Gastrocnemius medialis (tissue), 4 donors: ENCODE results near the gene COQ8A. TPM values are rescaled to one million over a fixed set of nuclear protein-coding genes. Genes with fewer than 3 reads are reported as not detected.
"Not testable (repeated sequence)": the region's sequence is repeated elsewhere in the genome, so short reads cannot be mapped to it uniquely, and the experiment has no call there.

ENCODE experiments used
- ATAC-seq, 2 donors: fragments of 150-250 bp; one replicate each; pipeline ENCODE4 v1.9.1; 2016
- DNase-seq, 2 donors: peaks; one replicate each; pipeline ENCODE4 v3.0.0-alpha.2; 2019
- H3K27ac ChIP-seq, 4 donors: fragments of 200-600 bp; sonication (generic); 1 replicate in 1 of 4; 2 replicates in 3 of 4; pipeline ENCODE4 v1.5.1; 2016 to 2018; ENCODE audit warnings: mild to moderate bottlenecking in 2 of 4, moderate library complexity in 1 of 4
- H3K27me3 ChIP-seq, 3 donors: fragments of 200-600 bp; sonication (generic) in 2 of 3; 1 replicate in 1 of 3; 2 replicates in 2 of 3; pipeline versions ENCODE4 v1.5.1 to v1.6.0; 2016 to 2019; ENCODE audit warnings: mild to moderate bottlenecking in 1 of 3, moderate library complexity in 1 of 3
- H3K36me3 ChIP-seq, 2 donors: fragments of 200-600 bp; sonication (generic) in 1 of 2; one replicate each; pipeline ENCODE4 v1.5.1; 2017 to 2018
- H3K4me1 ChIP-seq, 2 donors: fragments of 200-600 bp; sonication (generic) in 1 of 2; one replicate each; pipeline ENCODE4 v1.5.1; 2016 to 2017; ENCODE audit warnings: mild to moderate bottlenecking in 2 of 2
- H3K4me3 ChIP-seq, 4 donors: fragments of 200-600 bp; sonication (generic) in 3 of 4; 1 replicate in 1 of 4; 2 replicates in 3 of 4; pipeline ENCODE4 v1.5.1; 2016 to 2019; ENCODE audit warnings: mild to moderate bottlenecking in 2 of 4
- H3K9me3 ChIP-seq, 3 donors: fragments of 200-600 bp; sonication (generic) in 2 of 3; 1 replicate in 1 of 3; 2 replicates in 2 of 3; pipeline ENCODE4 v1.5.1; 2016 to 2019
- CTCF ChIP-seq, 5 experiments: fragments of 450-650 bp in 3 of 5; fragments of 200-600 bp in 2 of 5; sonication (generic) in 2 of 5; IDR thresholded peaks in 4 of 5; conservative IDR thresholded peaks in 1 of 5; 1 replicate in 4 of 5; 2 replicates in 1 of 5; pipeline ENCODE4 v1.5.1; 2016 to 2019; ENCODE audit warnings: antibody characterized with exemption in 5 of 5, mild to moderate bottlenecking in 3 of 5, moderate library complexity in 3 of 5
- POLR2A ChIP-seq, 2 donors: fragments of 450-650 bp; IDR thresholded peaks; one replicate each; pipeline ENCODE4 v1.6.1; 2017; ENCODE audit warnings: antibody characterized with exemption in 2 of 2, mild to moderate bottlenecking in 2 of 2, moderate library complexity in 2 of 2
- in situ Hi-C, 4 donors: fragments of 200-750 bp; cut with MboI; loops; one replicate each; pipeline versions ENCODE4 v1.15.0 to v1.8.0; 2017; ENCODE audit warnings: low sequenced_read_pairs in 4 of 4
- intact Hi-C: fragments of 100-400 bp; cut with DNase I; formaldehyde crosslinking; loops from one replicate; pipeline ENCODE4 v1.15.1; 2023; ENCODE audit warnings: low total_unique reads
- total RNA-seq, 4 donors: library from RNA; depleted of rRNA; stranded (reverse); fragments of >200 nt; gene quantifications; one replicate each; pipeline versions ENCODE4 v1.1.0 to v1.2.3, GENCODE V29; 2016

COQ8A gene
- total RNA-seq, 4 donors from 2014 or later, result 950 to 2,403 (median 1,384) TPM

GRCh38 chr1:226954777-226955176 lies 14.7 kb downstream of the COQ8A start:
- DNase-seq, result no peak
- intact Hi-C loops, result no loop called here
- TF ChIP-seq CTCF (IDR thresholded peaks at IDR 0.05 in 4 of 5, conservative IDR thresholded peaks at IDR 0.05 in 1 of 5) (no peak), POLR2A (IDR thresholded peaks at IDR 0.05) (no peak)
- no peak overlapping the region for H3K4me3 ChIP-seq
- in situ Hi-C loops, result no loop called here
- H3K4me1 ChIP-seq, result peaks cover 52 to 62% of the 10 kb centered on the region in 2 donors
- peak overlapping the region; percentile 98 to 99 (median 99) for H3K27ac ChIP-seq
- H3K36me3 ChIP-seq, result no peaks in the 10 kb centered on the region
- H3K27me3 ChIP-seq, result no peaks in the 10 kb centered on the region
- H3K9me3 ChIP-seq, result no peaks in the 10 kb centered on the region
- ATAC-seq, result no peak

- peak overlapping the region; percentile 26 to 99 (median 99) for H3K27ac ChIP-seq
- ATAC-seq, H3K4me3 ChIP-seq, in situ Hi-C loops, H3K27me3 ChIP-seq, DNase-seq, H3K9me3 ChIP-seq, H3K36me3 ChIP-seq, intact Hi-C loops: not testable (repeated sequence)
- peaks cover 43 to 51% of the 10 kb centered on the region in 2 donors for H3K4me1 ChIP-seq
Measured at GRCh38 chr1:226955857-226956256, 15.8 kb downstream of the COQ8A start.

- peak; percentile 18 to 19 for ATAC-seq
- H3K27me3 ChIP-seq, result no peaks in the 10 kb centered on the region
- H3K9me3 ChIP-seq, result no peaks in the 10 kb centered on the region
- H3K4me3 ChIP-seq, result peak overlapping the region in 2 of 4 donors; percentile 10 to 14
- H3K27ac ChIP-seq, result peak overlapping the region; percentile 99
- TF ChIP-seq CTCF (IDR thresholded peaks at IDR 0.05 in 4 of 5, conservative IDR thresholded peaks at IDR 0.05 in 1 of 5) (no peak), POLR2A (IDR thresholded peaks at IDR 0.05) (no peak)
- DNase-seq, result peak in 1 of 2 donors; percentile 33
- no peaks in the 10 kb centered on the region for H3K36me3 ChIP-seq
- intact Hi-C loops, result no loop called here
- H3K4me1 ChIP-seq, result peaks cover 41 to 47% of the 10 kb centered on the region in 2 donors
- in situ Hi-C loops, result no loop called here
Measured at GRCh38 chr1:226956942-226957713, 17.0 kb downstream of the COQ8A start.

GRCh38 chr1:226957714-226958113 lies 17.6 kb downstream of the COQ8A start:
- in situ Hi-C loops, result no loop called here
- H3K27ac ChIP-seq, result peak overlapping the region; percentile 99
- TF ChIP-seq CTCF (IDR thresholded peaks at IDR 0.05 in 4 of 5, conservative IDR thresholded peaks at IDR 0.05 in 1 of 5) (no peak), POLR2A (IDR thresholded peaks at IDR 0.05) (no peak)
- peaks cover 46% of the 10 kb centered on the region in 2 donors for H3K4me1 ChIP-seq
- no peaks in the 10 kb centered on the region for H3K36me3 ChIP-seq
- peak overlapping the region in 2 of 4 donors; percentile 10 to 14 for H3K4me3 ChIP-seq
- H3K9me3 ChIP-seq, result no peaks in the 10 kb centered on the region
- intact Hi-C loops, result no loop called here
- H3K27me3 ChIP-seq, result no peaks in the 10 kb centered on the region
- ATAC-seq (peak in 1 of 2 donors; percentile 44), DNase-seq (peak in 1 of 2 donors; percentile 18)

- Histone ChIP-seq H3K4me1 (peaks cover 46 to 52% of the 10 kb centered on the region in 2 donors), H3K9me3 (no peaks in the 10 kb centered on the region), H3K4me3 (no peak overlapping the region), H3K27me3 (no peaks in the 10 kb centered on the region), H3K27ac (peak overlapping the region; percentile 99), H3K36me3 (no peaks in the 10 kb centered on the region)
- in situ Hi-C loops (no loop called here), intact Hi-C loops (no loop called here)
- TF ChIP-seq POLR2A (IDR thresholded peaks at IDR 0.05), result no peak
- no peak for TF ChIP-seq CTCF (IDR thresholded peaks at IDR 0.05 in 4 of 5, conservative IDR thresholded peaks at IDR 0.05 in 1 of 5)
- DNase-seq (peak in 1 of 2 donors; percentile 43), ATAC-seq (peak in 1 of 2 donors; percentile 30)
Measured at GRCh38 chr1:226958300-226958699, 18.2 kb downstream of the COQ8A start.
